Measurements from ENCODE around the gene GPR32.
"Not testable (repeated sequence)": the region's sequence is repeated elsewhere in the genome, so short reads cannot be mapped to it uniquely, and the experiment has no call there.

The GPR32 gene

GRCh38 chr19:50797781-50798658, 27.8 kb downstream of the GPR32 start:
- in situ Hi-C loops (cut with HindIII; ENCODE audit: low sequenced_read_pairs), result no loop called here

GRCh38 chr19:50798659-50799546, 28.6 kb downstream of the GPR32 start:
- in situ Hi-C loops (cut with HindIII; ENCODE audit: low sequenced_read_pairs), result no loop called here

GRCh38 chr19:50799547-50799851, 29.2 kb downstream of the GPR32 start:
- in situ Hi-C loops (cut with HindIII; ENCODE audit: low sequenced_read_pairs), result no loop called here

GRCh38 chr19:50801107-50801506, 30.8 kb downstream of the GPR32 start:
- in situ Hi-C loops (cut with HindIII; ENCODE audit: low sequenced_read_pairs), result no loop called here

GRCh38 chr19:50803633-50804419, 33.6 kb downstream of the GPR32 start:
- in situ Hi-C loops (cut with HindIII; ENCODE audit: low sequenced_read_pairs), result no loop called here

GRCh38 chr19:50804420-50805272, 34.4 kb downstream of the GPR32 start:
- in situ Hi-C loops (cut with HindIII; ENCODE audit: low sequenced_read_pairs), result no loop called here

- in situ Hi-C loops (cut with HindIII; ENCODE audit: low sequenced_read_pairs), result no loop called here
These were observed 38.6 kb downstream of the GPR32 start for GRCh38 chr19:50808856-50809255.

GRCh38 chr19:50811622-50812238, 41.5 kb downstream of the GPR32 start:
- in situ Hi-C loops (cut with HindIII; ENCODE audit: low sequenced_read_pairs), result not testable (repeated sequence)

- in situ Hi-C loops (cut with HindIII; ENCODE audit: low sequenced_read_pairs), result no loop called here
These were observed 42.2 kb downstream of the GPR32 start for GRCh38 chr19:50812474-50812873.

- in situ Hi-C loops (cut with HindIII; ENCODE audit: low sequenced_read_pairs), result no loop called here
These were observed 44.6 kb downstream of the GPR32 start for GRCh38 chr19:50814883-50815282.

- in situ Hi-C loops (cut with HindIII; ENCODE audit: low sequenced_read_pairs), result no loop called here
These were observed 45.2 kb downstream of the GPR32 start for GRCh38 chr19:50815439-50815838.

GRCh38 chr19:50817941-50818858, 47.9 kb downstream of the GPR32 start:
- in situ Hi-C loops (cut with HindIII; ENCODE audit: low sequenced_read_pairs), result no loop called here

- in situ Hi-C loops (cut with HindIII; ENCODE audit: low sequenced_read_pairs), result no loop called here
These were observed 48.7 kb downstream of the GPR32 start for GRCh38 chr19:50818859-50819472.

GRCh38 chr19:50819636-50820035, 49.4 kb downstream of the GPR32 start:
- in situ Hi-C loops (cut with HindIII; ENCODE audit: low sequenced_read_pairs), result no loop called here

- in situ Hi-C loops (cut with HindIII; ENCODE audit: low sequenced_read_pairs), result no loop called here
These were observed 49.8 kb downstream of the GPR32 start for GRCh38 chr19:50820086-50820485.

GRCh38 chr19:50820549-50821247, 50.4 kb downstream of the GPR32 start:
- in situ Hi-C loops (cut with HindIII; ENCODE audit: low sequenced_read_pairs), result no loop called here

GRCh38 chr19:50821248-50821612, 51.0 kb downstream of the GPR32 start:
- in situ Hi-C loops (cut with HindIII; ENCODE audit: low sequenced_read_pairs), result no loop called here

Measured in DLD1 (cell line).